ENCODE data around the gene TSPAN7.

DNA sequence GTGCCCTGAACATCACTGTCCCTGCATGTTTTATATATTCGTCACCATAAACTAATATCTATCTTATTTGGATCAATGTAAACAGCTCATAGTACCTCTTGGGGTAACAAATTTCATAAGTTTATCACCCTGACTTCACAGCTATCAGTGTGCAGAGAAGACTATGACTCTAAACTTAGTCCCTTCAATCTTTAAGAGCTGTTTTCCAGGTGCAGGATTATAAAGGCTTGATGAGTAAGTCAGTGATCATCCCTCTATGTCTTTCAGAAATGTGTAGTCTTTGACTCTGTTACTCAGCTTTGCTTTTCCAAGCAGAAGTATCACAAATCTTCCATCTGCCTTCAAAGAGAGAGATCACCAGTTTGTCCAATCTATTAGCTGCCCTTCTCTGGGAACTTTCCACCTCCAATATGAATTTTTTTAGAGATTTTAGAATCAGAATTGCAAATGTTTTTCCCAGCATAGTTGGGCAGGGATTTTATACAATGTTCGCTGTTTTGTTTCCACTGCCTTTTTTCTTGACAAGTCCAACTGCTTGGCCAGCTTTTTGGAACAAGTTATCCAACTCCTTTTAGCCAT is 45.1 kb upstream of the TSPAN7 start:
- TF ChIP-seq ZNF565 (CRISPR knock-in tag; conservative IDR thresholded peaks at IDR 0.05; ENCODE audit: low read depth) (no peak), PPARA (CRISPR knock-in tag; IDR thresholded peaks at IDR 0.05; ENCODE audit: borderline replicate concordance) (no peak), RARB (CRISPR knock-in tag; IDR thresholded peaks at IDR 0.05) (no peak), ARNTL (CRISPR knock-in tag; IDR thresholded peaks at IDR 0.05; ENCODE audit: borderline replicate concordance, low read depth) (no peak)
- TF ChIP-seq, protein P1, sequence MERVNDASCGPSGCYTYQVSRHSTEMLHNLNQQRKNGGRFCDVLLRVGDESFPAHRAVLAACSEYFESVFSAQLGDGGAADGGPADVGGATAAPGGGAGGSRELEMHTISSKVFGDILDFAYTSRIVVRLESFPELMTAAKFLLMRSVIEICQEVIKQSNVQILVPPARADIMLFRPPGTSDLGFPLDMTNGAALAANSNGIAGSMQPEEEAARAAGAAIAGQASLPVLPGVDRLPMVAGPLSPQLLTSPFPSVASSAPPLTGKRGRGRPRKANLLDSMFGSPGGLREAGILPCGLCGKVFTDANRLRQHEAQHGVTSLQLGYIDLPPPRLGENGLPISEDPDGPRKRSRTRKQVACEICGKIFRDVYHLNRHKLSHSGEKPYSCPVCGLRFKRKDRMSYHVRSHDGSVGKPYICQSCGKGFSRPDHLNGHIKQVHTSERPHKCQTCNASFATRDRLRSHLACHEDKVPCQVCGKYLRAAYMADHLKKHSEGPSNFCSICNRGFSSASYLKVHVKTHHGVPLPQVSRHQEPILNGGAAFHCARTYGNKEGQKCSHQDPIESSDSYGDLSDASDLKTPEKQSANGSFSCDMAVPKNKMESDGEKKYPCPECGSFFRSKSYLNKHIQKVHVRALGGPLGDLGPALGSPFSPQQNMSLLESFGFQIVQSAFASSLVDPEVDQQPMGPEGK (CRISPR knock-in tag; IDR thresholded peaks at IDR 0.05; ENCODE audit: borderline replicate concordance): no peak

Data from SK-N-SH treated with all-trans-retinoic acid at 6 μM for 48 hours (cell line).